Hepatocyte (in vitro differentiated cells): ENCODE results near the gene CELSR3.

Experiments
- CTCF ChIP-seq: fragments of 200-600 bp; sonication (generic); IDR thresholded peaks from 2 replicates; pipeline ENCODE4 v1.5.1; 2016; ENCODE audit warnings: antibody characterized with exemption, mild to moderate bottlenecking; ENCODE audit not compliant: poor library complexity
- EZH2 ChIP-seq: fragments of 200-600 bp; sonication (generic); IDR thresholded peaks from 2 replicates; pipeline ENCODE4 v1.6.1; 2016; ENCODE audit warnings: antibody characterized with exemption, mild to moderate bottlenecking, borderline replicate concordance
- EZH2phosphoT487 ChIP-seq: fragments of 200-600 bp; sonication (generic); IDR thresholded peaks from one replicate; pipeline ENCODE4 v1.6.1; 2018; ENCODE audit warnings: antibody characterized with exemption, mild to moderate bottlenecking, low read depth, moderate library complexity; ENCODE audit not compliant: unreplicated experiment, severe bottlenecking

GRCh38 chr3:48661501-48662144 is 1.1 kb downstream of the CELSR3 start:
- TF ChIP-seq CTCF (no peak), EZH2phosphoT487 (no peak), EZH2 (no peak)
